NCI-H1092 (cell line): ENCODE results near the gene RBAK.
"Not testable (repeated sequence)": the region's sequence is repeated elsewhere in the genome, so short reads cannot be mapped to it uniquely, and the experiment has no call there.

Experiments used
- DNase-seq: peaks from one replicate; lab custom pipeline; 2025; lab: John Stamatoyannopoulos, UW

Gene RBAK

DNA sequence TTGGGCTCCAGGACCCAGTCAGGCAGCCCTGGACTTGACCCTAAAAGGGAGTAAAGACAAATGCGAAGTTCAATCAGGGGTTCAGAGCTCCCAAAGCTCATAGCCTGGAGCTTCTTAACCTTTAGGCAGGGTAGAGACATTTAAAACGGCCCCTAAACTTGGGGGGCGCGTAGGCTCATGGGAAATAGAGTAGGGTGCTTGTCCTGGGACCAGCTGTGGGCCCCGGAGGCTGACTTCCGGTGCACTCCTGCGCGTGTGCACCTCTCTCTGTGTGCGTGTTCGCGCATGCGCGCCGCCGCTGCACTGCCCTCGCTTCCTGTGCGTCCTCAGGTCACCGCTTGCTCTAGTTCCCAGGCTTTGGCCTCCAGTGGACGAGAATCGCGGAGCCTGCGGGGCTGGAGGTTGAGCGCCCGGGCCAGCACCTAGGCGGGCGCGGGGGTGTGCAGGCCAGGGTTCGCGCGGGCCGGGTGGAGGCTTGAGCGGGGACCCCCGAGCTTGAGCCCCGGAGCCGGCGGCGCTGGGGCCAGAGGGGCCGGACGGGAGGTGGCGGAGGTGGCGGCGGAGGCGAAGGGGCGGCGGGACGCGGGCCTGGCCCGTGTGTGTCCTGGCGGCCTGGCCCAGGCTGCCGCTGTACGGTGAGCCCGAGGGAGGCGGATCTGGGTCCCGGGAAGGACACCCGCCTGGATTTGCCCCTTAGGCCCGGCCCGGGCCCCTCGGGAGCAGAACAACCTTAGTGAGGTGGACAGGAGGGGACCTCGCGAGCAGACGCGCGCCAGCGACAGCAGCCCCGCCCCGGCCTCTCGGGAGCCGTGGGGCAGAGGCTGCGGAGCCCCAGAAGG, at the start of gene RBAK:
Gene RBAK, plus strand, starts transcription at position 303 of the 839 bp plus-strand sequence. CDS start 2,217 bp downstream, outside the sequence.
- peak; percentile 92 for DNase-seq

DNA sequence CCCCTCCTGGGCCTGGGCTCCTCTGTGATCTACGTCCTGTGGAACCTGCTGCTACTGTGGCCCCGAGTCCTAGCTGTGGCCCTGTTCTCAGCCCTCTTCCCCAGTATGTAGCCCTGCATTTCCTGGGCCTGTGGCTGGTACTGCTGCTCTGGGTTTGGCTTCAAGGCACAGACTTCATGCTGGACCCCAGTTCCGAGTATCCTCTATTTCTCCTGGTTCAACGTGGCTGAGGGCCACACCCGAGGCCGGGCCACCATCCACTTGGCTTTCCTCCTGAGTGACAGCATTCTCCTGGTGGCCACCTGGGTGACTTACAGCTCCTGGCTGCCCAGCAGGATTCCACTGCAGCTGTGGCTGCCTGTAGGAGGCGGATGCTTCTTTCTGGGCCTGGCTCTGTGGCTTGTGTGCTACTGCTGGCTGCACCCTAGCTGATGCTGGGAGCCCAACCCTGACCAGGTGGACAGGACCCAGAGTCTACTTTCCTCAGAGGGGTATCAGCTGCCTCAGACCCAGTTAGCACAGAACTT, 48.9 kb upstream of the RBAK start:
- DNase-seq: no peak

DNA sequence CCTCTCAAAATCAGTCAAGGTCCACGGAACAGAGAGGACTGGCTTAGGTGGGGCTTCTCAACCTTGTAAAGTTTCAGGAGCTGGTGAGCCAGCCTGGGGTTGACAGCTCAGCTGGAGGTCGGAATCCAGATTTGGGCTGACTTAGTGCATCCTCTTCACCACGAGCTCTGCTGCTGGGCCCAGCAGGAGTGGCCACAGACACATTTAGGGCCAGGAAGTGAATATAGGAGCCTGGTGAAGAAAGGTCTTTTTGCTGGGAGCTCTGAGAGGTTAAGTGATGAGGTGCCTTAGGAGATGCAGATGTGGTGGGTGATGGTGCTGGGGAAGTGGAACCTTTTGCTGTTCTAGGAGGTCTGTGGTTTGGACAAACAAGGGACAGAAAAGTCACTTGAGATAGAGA, 47.4 kb upstream of the RBAK start:
- DNase-seq: no peak

DNA sequence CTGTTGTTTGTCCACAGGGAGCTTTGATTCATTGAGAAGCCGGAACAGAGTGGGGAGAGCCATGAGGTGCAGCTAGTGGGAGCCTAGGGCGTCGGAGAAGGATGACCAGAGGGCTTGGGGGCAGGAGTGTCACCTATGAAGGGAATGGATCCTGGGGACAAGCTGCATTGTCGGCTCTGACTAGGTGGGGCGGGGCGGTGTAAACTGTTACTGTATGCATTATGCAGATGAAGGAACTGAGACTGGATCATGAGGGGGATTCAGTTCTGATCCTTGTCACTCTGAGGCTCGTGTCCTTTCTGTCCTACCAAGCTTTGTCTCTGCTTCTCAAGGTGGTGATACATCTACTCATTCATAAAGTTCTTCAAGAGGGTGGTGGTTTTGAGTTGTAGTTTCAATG, 46.8 kb upstream of the RBAK start:
- DNase-seq: no peak

DNA sequence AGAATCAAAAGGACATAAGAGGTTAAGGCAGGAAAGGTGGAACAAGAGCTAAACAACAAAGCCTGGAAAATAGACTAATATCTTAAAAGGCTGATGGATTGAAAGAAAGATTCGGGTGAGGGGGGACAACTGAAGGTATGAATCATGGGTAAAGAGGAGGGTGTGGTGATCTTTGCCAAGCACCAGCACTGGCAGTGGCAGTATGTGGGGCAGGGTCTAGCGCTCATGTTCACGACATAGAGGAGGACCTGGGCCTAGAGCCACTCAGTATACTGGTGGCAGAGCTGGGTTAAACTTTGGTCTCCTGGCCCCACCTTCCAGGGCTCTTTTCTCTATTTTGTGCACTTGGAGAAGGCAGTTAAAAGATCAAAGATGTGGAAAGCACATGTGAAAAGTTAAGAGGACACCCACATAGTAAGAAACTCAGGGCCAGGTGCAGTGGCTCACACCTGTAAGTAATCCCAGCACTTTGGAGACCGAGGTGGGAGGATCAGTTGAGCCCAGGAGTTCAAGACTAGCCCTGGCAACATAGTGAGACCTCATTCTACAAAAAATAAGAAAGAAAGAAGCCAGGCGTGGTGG, 46.2 kb upstream of the RBAK start:
- DNase-seq: no peak

DNA sequence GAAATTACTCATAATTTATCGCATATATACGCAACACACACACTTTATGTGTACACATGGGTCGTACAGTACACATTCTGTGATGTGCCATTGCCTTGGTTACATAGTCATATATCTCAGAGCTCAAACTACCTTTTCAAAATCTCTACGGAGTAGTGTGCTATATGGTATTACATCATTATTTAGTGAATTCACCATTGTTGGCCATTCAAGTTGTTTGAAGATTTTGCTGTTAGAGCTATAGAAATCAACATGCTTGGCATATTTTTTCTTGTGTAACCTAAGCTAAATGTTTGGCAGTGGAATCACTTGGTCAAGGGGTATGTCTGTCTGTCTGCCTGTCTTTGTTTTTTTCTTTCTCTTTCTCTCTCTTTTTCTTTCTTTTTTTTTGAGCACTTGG, 44.7 kb upstream of the RBAK start:
- DNase-seq: no peak

DNA sequence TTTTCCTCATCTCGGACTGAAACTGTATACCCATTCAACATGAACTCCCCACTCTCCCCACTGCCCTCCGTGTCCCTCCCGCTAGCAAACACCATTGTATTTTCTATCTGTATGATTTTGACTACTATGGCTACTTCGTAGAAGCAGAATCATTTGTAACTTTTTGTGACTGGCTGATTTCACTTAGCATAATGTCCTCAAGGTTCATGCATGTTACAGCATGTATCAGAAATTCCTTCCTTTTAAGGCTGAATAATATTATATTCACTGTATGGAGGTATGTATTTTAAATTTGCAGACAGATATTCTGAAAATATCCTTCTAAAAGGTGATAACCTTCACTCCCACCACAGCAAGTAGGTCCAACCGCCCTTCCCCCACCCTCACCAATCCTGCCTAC, 43.7 kb upstream of the RBAK start:
- DNase-seq: no peak

DNA sequence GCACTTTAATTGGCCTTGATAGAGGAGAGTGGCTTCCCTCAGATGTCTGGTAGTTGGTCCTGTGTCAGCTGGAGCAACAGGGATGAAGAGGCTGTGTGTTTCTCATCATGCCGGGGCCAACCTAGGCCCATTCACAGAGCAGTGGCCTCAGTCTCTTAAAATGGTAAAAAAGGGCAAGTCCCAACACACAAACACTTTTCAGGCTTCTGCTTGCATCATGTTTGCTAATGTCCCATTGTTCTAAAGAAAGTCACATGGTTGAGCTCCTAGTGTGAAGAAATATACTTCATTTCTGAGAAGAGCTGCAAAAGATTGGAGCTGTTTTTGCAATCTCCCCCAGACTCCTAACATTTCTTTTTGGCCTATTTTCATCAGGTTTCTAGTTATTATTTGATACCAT, 40.6 kb upstream of the RBAK start:
- DNase-seq: no peak

DNA sequence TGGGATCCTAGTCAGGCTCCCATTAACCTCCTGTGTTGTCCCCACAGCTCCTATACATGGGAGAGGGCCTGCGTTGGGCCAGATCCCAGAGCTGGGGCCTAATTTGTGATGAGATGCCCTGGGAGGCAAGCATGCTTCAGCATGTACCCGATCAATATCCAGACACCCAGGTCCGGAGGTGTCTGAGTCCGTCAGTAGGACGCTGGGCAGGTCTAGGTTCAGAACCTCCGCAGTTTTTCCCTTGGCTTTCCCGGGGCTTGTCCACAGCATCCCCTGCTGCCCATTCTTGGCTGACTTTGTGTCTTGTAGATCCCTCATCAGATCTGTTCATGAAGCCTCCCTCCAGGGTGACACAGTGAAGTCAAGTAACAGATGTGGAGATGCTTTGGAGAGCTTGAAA, 32.7 kb upstream of the RBAK start:
- no peak for DNase-seq

DNA sequence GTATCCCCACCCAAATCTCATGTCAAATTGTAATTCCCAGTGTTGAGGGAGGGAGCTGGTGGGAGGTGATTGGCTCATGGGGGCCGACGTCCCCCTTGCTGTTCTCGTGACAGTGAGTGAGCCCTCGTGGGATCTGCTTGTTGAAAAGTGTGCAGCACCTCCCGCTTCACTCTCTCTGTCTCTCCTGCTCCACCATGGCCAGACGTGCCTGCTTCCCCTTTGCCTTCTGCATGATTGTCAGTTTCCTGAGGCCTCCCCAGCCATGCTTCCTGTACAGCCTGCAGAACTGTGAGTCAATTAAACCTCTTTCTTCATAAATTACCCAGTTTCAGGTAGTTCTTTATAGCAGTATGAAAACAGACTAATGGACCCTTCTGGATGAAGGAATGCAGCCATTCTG, 29.7 kb upstream of the RBAK start:
- not testable (repeated sequence) for DNase-seq

DNA sequence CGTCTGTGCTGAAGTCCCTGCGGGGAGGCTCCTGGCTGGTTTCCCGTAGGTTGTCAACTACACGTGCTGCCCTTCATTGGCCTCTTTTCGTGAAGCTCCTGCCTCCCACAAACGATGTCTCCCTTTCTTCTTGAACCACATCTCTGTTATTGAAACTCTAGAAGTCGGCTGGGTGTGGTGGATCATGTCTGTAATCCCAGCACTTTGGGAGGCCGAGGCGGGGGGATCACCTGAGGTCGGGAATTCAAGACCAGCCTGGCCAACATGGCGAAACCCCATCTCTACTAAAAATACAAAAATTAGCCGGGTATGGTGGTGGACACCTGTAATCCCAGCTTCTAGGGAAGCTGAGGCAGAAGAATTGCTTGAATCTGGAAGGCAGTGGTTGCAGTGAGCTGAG, 28.0 kb upstream of the RBAK start:
- not testable (repeated sequence) for DNase-seq

DNA sequence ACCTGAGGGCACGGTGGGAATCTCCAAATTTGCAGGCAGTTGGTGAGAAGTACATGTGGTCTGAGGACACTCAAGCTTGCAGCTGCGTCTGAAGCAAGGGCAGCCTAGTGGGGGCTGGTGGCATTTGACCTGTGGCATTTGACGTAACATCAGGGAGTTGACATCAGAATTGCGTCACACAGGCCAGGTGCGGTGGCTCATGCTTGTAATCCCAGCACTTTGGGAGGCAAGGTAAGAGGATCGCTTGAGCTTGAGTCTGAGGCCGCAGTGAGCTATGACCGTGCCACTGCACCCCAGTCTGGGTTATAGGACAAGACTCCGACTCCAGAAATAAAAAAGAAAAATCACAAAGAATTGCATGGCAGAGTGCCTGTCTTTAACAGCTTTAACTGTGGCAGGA, 25.6 kb upstream of the RBAK start:
- no peak for DNase-seq

DNA sequence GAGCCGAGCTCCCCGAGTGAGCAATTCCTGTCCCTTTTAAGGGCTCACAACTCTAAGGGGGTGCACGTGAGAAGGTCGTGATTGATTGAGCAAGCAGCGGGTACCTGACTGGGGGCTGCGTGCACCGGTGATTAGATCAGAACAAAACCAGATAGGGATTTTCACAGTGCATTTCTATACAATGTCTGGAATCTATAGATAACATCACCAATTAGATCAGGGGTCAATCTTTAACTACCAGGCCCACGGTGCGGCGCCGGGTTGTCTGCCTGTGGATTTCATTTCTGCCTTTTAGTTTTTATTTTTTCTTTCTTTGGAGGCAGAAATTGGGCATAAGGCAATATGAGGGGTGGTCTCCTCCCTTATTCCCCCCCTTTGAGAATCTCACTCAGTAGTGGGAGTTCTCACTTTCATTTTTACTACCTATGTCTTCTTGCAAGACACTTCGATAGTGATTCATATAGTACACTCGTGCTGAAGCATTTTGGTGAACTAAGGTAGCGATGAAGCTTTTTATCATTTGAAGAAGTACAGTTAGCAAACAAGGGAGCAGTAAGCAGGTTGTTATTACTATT, 24.6 kb upstream of the RBAK start:
- not testable (repeated sequence) for DNase-seq

DNA sequence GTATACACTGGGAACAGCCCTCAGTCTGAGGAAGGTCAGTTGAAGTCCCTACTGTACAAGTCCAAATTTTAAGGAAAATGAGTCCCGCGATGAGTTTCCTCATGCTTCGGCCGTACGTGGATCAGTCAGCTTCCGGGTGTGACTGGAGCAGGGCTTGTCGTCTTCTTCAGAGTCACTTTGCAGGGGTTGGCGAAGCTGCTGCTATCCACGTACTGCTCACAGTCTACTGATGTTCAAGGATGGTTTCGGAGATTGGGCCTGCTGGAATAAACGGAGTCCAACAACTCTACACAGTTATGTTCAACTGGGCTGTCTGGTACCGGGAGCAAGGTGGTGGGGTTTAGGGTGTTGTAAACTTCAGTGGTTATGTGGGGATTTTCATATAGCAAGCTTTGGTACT, 22.0 kb upstream of the RBAK start:
- not testable (repeated sequence) for DNase-seq

DNA sequence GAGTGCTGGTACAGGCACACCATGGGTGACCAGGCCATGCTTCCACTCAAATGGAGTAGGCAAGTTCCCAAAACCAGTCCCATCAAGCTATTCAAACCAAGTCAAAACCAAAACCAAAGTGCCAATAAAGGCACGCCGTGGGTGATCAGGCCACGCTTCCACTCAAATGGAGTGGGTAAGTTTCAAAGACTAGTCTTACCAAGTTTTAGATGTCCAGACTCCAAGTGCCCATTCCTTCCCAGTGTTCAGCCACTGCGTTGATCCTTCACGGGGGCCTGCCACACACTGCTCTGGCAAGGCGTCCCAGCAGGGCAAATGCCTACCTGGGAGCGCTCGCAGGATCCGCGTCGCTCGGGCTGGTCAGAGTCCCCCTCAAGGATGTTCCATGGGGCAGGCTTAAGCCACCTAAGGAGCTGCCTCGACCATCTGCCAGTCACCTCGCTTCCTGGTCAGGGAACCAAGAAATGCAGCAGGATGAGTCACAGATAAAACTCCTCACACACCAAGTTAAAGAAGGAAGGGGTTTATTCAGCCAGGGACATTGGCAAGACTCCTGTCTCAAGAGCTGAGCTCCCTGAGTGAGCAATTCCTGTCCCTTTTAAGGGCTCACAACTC, 17.8 kb upstream of the RBAK start:
- DNase-seq: not testable (repeated sequence)

DNA sequence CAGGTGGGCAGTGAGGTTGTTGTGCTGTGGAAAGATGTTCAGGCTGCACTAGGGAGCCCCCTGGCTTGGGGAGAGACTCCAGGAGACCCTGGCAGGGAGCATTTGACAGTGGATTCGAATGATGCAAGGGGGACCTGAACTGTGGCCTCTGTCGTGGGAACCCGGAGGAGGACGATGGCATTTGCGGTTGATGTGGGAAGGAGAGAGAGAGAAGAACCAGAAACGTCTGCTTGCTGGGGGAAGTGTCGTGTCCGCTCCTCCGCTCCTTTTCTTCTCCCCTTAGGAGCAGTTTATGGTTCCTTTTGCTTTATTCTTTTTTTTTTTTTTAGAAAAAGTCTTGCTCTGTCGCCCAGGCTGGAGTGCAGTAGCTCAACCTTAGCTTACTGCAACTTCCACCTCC, 12.5 kb upstream of the RBAK start:
- DNase-seq: not testable (repeated sequence)

DNA sequence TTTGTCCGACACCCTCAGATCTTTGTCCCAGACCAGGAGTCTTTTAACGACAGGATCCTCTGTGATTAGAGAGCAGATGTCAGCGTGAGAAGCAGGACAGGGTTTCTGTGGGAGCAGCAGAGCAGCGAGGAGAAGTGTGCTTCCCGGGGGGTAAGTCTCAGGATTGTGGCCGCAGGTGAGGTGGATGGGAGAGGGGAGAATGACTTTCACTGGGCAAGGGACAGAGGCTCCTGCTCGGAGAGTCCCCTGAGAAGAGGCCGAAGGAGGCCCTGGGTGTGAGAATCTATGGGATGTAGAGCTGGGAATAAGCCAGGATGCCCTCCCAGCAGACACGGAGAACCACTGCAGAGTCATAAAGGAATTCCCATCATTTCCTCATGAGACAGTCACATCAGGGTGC, 10.4 kb upstream of the RBAK start:
- no peak for DNase-seq

DNA sequence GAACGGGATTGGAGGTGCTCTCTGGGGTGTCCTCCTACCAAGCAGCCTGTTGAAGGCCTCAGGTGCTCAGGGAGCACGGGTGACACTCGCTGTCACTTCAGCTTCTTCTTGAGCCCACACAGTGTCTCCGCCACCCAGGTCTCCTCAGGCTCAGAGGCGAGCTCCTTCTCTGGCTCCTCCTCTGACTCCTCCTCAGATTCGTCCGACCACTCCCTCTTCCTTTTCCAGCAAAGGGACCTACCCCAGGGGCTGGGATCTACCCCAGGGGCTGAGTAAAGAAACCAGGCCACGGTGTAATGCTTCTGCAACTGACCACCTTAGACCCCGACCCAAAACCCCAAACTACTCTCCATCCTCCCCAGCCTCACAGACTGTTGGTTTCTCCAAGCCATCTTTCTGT, 9.2 kb upstream of the RBAK start:
- DNase-seq: no peak

DNA sequence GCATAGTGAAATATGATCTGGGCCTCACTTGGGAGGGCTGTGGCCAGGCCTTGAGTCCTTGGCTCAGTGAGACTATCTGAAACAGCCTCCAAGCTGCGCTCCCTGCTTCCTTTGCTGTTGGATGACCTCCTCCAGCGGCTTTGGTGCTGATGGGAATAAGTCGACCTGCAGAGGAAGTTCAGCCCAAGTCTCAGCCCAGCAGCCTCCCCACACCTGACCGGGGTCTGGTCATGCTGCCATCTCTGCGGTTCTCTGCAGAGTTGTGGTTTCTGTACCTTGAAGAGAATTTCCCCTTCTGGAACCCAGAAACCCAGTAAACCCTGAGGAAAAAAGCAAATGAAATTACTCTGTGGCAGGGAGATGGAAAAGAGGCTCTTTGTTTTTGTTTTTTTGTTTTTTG, 4.6 kb upstream of the RBAK start:
- DNase-seq: no peak

DNA sequence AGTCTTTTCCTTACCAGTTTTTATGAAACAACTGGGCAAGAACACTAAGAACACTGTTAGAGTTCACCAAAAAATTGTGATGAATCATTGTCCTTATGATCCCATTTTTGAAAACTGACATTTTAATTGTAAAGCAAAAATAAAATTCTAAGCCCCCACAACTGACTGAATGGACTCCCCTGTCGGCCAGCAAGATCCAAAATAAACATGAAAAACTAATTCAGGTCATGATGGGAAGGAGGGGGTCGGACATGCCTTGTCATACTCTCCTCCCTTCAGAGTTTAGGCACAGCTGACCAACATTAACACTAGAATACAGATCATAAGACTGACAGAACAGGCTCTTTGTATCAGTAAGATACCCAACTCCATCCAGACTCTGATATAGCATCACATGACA, 2.0 kb upstream of the RBAK start:
- no peak for DNase-seq

DNA sequence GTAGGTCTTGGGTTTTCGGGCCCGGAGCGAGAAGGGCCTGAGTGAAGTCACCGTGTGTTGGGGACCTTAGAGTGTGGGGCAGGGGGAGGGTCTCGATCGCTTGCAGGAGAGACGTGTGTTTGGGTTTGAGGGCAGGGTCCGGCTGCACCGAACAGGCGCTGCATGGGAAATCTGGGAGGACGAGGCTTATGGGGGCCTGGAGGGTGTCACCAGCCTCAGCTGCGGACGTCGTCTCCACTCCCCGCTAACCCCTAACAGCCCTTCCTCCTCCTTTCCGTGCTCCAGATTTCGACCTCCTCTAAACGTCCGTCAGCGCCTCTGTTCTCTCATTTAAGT, 705 bp downstream of the RBAK start:
- DNase-seq: not testable (repeated sequence)

DNA sequence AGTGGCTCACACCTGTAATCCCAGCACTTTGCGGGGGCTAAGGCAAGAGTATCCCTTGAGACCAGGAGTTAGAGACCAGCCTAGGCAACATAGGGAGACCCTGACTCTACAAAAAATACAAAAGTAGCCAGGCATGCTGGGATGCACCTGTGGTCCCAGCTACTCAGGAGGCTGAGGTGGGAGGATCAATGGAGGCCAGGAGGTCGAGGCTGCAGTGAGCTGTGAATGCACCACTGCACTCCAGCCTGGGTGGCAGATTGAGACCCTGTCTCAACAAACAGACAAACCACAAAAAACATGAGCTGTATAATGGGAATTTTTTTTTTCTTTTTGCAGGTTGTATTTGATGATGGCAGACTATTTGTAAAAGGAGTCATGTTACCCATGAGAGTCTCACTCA, 1.5 kb downstream of the RBAK start:
- not testable (repeated sequence) for DNase-seq

DNA sequence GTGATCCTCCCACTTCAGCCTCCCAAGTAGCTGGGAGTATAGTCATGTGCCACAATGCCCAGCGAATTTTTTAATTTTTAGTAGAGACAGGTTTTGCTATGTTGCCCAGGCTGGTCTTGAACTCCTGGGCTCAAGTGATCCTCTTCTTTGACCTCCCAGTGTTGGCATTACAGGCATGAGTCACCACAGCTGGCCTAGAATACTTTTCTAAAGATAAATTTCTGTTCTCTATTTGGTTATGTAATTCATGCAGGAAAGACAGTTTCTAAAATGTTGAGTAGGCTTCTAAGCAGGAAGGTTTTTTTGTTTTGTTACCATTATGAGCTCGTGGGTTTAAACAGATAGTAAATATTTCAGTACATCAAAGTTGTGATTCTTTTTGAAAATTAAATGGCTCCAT, 5.0 kb downstream of the RBAK start:
- DNase-seq: no peak
